ENCODE data around the gene SENP3.
"Not testable (repeated sequence)": the region's sequence is repeated elsewhere in the genome, so short reads cannot be mapped to it uniquely, and the experiment has no call there.

SENP3 gene

GRCh38 chr17:7589891-7590691, 28.4 kb downstream of the SENP3 start, which contains the start of gene SOX15:
TSS of gene SOX15 (minus strand) at chr17:7590094. CDS start at chr17:7589676, 418 bp downstream.
- Histone ChIP-seq H3K9ac (ENCODE audit: low read depth, low read length) (peak within 1 kb of the TSS; percentile 72), H3K36me3 (ENCODE audit: control insufficient read depth, insufficient read depth, low read length) (peaks cover 61% of the 10 kb centered on the region), H3K27ac (ENCODE audit: low read depth, low read length) (peak within 1 kb of the TSS; percentile 96), H3K4me3 (ENCODE audit: low read depth, low read length) (peak within 1 kb of the TSS; percentile 76), H3K9me3 (ENCODE audit: control insufficient read depth, insufficient read depth, low read length) (no peaks in the 10 kb centered on the region), H3K27me3 (ENCODE audit: control insufficient read depth, insufficient read depth, low read length) (no peaks in the 10 kb centered on the region), H3K4me1 (ENCODE audit: control insufficient read depth, insufficient read depth, low read length) (peaks cover 14% of the 10 kb centered on the region)

DNA sequence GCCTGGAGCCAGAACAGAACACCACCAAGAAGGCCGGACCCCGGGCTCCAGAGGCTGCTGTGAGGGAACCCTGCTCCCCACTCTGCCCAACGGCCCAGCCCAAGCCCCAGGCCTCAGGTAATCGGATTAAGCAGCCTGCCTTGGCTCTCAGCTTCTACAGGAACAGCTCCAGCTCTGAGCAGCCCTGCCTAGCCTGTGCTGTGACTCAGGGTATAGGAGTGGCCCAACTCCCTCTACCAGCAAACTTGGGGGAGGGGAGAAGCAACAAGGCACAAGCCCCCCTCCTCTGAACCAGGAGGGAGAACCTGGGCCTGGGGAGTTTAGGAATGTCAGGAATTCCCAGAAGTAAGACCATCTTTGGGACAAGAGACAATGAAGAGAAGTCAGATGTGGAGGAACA, 29.0 kb downstream of the SENP3 start:
- Histone ChIP-seq H3K36me3 (ENCODE audit: control insufficient read depth, insufficient read depth, low read length) (peaks cover 63% of the 10 kb centered on the region), H3K4me3 (ENCODE audit: low read depth, low read length) (0 out of 2 replicates have a peak overlapping the region, but pooled peaks have one; percentile 28), H3K9ac (ENCODE audit: low read depth, low read length) (peak overlapping the region; percentile 72), H3K4me1 (ENCODE audit: control insufficient read depth, insufficient read depth, low read length) (peaks cover 14% of the 10 kb centered on the region), H3K27me3 (ENCODE audit: control insufficient read depth, insufficient read depth, low read length) (no peaks in the 10 kb centered on the region), H3K27ac (ENCODE audit: low read depth, low read length) (peak overlapping the region; percentile 96), H3K9me3 (ENCODE audit: control insufficient read depth, insufficient read depth, low read length) (no peaks in the 10 kb centered on the region)

DNA sequence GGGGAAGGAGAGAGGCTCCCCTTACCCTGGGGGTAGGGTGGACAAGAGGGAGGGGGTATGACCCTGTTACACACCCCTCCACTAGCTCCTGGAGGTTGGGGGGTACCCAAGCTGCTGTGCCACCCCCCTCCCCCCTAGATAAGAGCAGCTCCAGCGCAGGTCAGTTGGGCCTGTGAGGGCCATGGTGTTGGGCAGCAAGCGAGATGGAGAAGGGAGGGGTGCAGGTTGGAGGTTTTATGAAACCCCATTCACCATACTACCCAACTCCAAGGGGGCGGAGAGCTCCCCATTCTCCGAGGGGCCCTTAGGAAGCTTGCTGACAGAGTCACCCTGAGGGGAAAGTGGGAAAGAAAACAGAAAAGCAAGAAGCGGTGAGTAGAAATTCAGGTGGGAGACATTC, 29.9 kb downstream of the SENP3 start:
- peaks cover 14% of the 10 kb centered on the region for H3K4me1 ChIP-seq (ENCODE audit: control insufficient read depth, insufficient read depth, low read length)
- no peaks in the 10 kb centered on the region for H3K27me3 ChIP-seq (ENCODE audit: control insufficient read depth, insufficient read depth, low read length)
- H3K9ac ChIP-seq (ENCODE audit: low read depth, low read length) = no peak overlapping the region
- H3K9me3 ChIP-seq (ENCODE audit: control insufficient read depth, insufficient read depth, low read length) = no peaks in the 10 kb centered on the region
- H3K4me3 ChIP-seq (ENCODE audit: low read depth, low read length) = no peak overlapping the region
- H3K36me3 ChIP-seq (ENCODE audit: control insufficient read depth, insufficient read depth, low read length) = peaks cover 68% of the 10 kb centered on the region
- H3K27ac ChIP-seq (ENCODE audit: low read depth, low read length) = peak overlapping the region; percentile 96

DNA sequence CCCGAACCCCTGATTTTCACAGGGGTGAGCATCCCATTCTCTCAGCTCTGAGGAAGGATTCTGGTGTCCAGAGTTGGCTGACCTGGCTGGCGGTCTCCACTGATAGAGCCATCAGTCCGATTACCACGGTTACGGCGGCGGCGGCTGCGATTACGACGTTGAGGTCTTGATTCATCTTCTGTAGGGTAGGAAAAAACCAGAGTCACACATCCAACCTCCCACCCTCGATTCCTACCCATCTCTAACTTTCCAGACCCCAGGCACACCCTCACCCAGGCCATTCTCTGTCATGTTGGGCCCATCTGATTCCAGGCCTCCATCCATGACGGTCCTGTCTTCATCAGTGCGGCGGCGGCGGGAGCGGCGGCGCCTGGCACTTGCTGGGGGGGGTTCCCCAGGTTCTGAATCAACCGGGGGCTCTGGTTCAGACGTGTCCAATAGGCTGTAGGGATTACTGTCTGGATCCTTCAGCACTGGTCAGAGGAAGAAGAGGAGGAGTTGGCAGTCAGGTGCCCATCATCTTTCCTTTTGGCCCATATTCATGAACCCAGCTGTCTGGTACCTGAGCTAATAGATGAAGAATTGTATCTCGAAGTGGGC, 30.8 kb downstream of the SENP3 start:
- no peak overlapping the region for H3K27ac ChIP-seq (ENCODE audit: low read depth, low read length)
- H3K9ac ChIP-seq (ENCODE audit: low read depth, low read length) = no peak overlapping the region
- no peaks in the 10 kb centered on the region for H3K9me3 ChIP-seq (ENCODE audit: control insufficient read depth, insufficient read depth, low read length)
- no peak overlapping the region for H3K4me3 ChIP-seq (ENCODE audit: low read depth, low read length)
- no peaks in the 10 kb centered on the region for H3K27me3 ChIP-seq (ENCODE audit: control insufficient read depth, insufficient read depth, low read length)
- H3K4me1 ChIP-seq (ENCODE audit: control insufficient read depth, insufficient read depth, low read length) = peaks cover 14% of the 10 kb centered on the region
- H3K36me3 ChIP-seq (ENCODE audit: control insufficient read depth, insufficient read depth, low read length) = peaks cover 69% of the 10 kb centered on the region

DNA sequence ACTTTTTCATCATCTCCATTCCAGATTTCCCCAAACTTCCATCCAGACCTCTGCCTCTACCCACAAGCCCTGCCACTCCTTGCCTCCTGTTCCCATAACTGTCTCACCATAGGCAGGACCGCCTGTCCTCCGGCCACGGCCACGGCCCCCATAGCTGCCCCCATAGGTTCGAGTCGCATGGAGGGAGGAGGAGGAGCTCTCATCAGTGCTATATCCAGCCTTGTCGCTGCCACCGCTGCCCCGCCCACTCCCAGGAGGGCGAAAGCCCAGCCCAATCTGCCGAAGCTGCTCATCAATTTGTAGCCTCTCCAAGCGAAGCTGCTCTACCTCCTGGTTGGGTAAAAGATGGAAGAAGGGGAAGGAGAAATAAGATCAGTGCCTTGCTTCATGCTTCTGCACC, 31.6 kb downstream of the SENP3 start:
- no peak overlapping the region for H3K9ac ChIP-seq (ENCODE audit: low read depth, low read length)
- no peaks in the 10 kb centered on the region for H3K27me3 ChIP-seq (ENCODE audit: control insufficient read depth, insufficient read depth, low read length)
- no peak overlapping the region for H3K4me3 ChIP-seq (ENCODE audit: low read depth, low read length)
- peaks cover 64% of the 10 kb centered on the region for H3K36me3 ChIP-seq (ENCODE audit: control insufficient read depth, insufficient read depth, low read length)
- H3K9me3 ChIP-seq (ENCODE audit: control insufficient read depth, insufficient read depth, low read length) = no peaks in the 10 kb centered on the region
- peaks cover 14% of the 10 kb centered on the region for H3K4me1 ChIP-seq (ENCODE audit: control insufficient read depth, insufficient read depth, low read length)
- no peak overlapping the region for H3K27ac ChIP-seq (ENCODE audit: low read depth, low read length)

GRCh38 chr17:7597561-7597960, 35.8 kb downstream of the SENP3 start:
- not testable (repeated sequence) for H3K27me3 ChIP-seq (ENCODE audit: control insufficient read depth, insufficient read depth, low read length); H3K27ac ChIP-seq (ENCODE audit: low read depth, low read length); H3K4me3 ChIP-seq (ENCODE audit: low read depth, low read length); H3K9me3 ChIP-seq (ENCODE audit: control insufficient read depth, insufficient read depth, low read length); H3K4me1 ChIP-seq (ENCODE audit: control insufficient read depth, insufficient read depth, low read length); H3K9ac ChIP-seq (ENCODE audit: low read depth, low read length)
- peaks cover 85% of the 10 kb centered on the region for H3K36me3 ChIP-seq (ENCODE audit: control insufficient read depth, insufficient read depth, low read length)

DNA sequence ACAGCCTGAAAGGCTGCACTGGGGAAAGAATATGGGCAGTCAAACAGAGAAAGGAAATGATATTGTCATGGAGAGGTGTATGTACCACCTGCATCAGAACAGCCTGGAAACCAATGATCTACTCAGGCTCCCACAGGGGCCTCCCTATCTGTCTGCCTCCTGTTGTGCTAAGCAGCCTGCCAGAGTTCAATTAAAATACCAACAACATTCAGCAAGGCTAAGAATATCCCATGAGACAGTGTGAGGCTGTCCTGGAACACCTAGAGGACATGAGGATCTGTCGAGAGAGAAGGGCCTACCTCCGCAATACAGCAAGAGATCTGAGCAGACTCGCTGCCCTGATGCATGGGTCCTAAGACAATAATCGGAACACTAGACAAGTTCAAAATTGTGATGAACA, 44.6 kb downstream of the SENP3 start:
- peaks cover 56% of the 10 kb centered on the region for H3K36me3 ChIP-seq (ENCODE audit: control insufficient read depth, insufficient read depth, low read length)
- H3K9me3 ChIP-seq (ENCODE audit: control insufficient read depth, insufficient read depth, low read length) = no peaks in the 10 kb centered on the region
- H3K4me3 ChIP-seq (ENCODE audit: low read depth, low read length) = no peak overlapping the region
- no peak overlapping the region for H3K9ac ChIP-seq (ENCODE audit: low read depth, low read length)
- H3K27ac ChIP-seq (ENCODE audit: low read depth, low read length) = no peak overlapping the region
- no peaks in the 10 kb centered on the region for H3K4me1 ChIP-seq (ENCODE audit: control insufficient read depth, insufficient read depth, low read length)
- no peaks in the 10 kb centered on the region for H3K27me3 ChIP-seq (ENCODE audit: control insufficient read depth, insufficient read depth, low read length)

DNA sequence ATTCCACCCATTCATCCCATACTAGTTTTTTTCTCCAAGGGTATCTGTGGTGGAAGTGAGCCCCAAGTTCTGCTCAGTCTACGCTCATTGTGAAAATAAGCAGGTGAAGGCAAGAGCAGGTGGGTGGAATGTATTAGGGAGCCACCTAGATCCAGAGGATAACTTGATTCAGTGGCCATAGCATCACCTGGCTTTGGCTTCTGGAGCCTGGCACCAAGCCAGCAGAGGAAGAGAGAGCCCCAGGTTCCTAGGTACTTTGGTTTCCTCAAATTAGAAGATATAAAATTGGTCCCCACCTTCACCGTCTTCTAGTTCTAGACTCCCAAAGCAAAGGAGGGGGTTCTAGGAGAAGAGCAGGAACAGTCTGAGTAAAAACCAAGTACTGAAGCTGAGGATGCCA, 48.9 kb downstream of the SENP3 start:
- Histone ChIP-seq H3K27ac (ENCODE audit: low read depth, low read length) (no peak overlapping the region), H3K9ac (ENCODE audit: low read depth, low read length) (no peak overlapping the region), H3K4me3 (ENCODE audit: low read depth, low read length) (no peak overlapping the region), H3K4me1 (ENCODE audit: control insufficient read depth, insufficient read depth, low read length) (peaks cover 18% of the 10 kb centered on the region), H3K27me3 (ENCODE audit: control insufficient read depth, insufficient read depth, low read length) (no peaks in the 10 kb centered on the region), H3K36me3 (ENCODE audit: control insufficient read depth, insufficient read depth, low read length) (peaks cover 34% of the 10 kb centered on the region), H3K9me3 (ENCODE audit: control insufficient read depth, insufficient read depth, low read length) (no peaks in the 10 kb centered on the region)

DNA sequence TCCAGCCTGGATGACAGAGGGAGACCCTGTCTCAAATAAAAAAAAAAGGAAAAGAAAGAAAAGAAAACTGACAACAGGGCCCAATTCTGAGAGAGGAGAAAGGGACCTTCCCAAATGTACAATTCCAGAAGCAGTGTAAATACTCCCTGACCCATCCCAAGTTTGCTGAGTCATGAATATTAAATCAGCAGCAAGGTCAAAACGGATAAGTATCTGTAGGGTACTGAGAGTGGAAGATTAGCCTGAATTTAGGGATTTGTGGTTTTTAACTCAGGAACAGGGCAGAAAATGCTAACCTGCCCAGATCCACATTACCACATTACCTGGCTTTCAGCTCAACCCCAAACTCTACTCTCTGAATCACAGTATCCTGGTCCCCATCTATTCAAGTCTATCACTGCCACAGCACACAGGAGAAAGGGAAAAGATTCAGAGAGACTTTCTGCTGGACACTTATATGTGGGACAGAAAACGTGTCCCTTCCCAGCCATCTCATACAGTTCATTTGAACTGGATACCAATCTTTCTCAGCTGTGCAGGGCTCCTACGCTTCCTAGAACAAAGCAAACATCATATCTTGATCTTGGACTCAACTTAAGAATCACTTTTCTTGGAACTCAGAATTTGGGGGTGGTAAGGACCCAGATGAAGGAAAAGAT, 50.0 kb downstream of the SENP3 start:
- Histone ChIP-seq H3K27ac (ENCODE audit: low read depth, low read length) (no peak overlapping the region), H3K4me3 (ENCODE audit: low read depth, low read length) (no peak overlapping the region), H3K4me1 (ENCODE audit: control insufficient read depth, insufficient read depth, low read length) (peaks cover 18% of the 10 kb centered on the region)

GRCh38 chr17:7612294-7612640, 50.5 kb downstream of the SENP3 start:
- peaks cover 18% of the 10 kb centered on the region for H3K4me1 ChIP-seq (ENCODE audit: control insufficient read depth, insufficient read depth, low read length)
- H3K27ac ChIP-seq (ENCODE audit: low read depth, low read length) = no peak overlapping the region
- H3K4me3 ChIP-seq (ENCODE audit: low read depth, low read length) = no peak overlapping the region
- peaks cover 22% of the 10 kb centered on the region for H3K36me3 ChIP-seq (ENCODE audit: control insufficient read depth, insufficient read depth, low read length)
- no peaks in the 10 kb centered on the region for H3K9me3 ChIP-seq (ENCODE audit: control insufficient read depth, insufficient read depth, low read length)
- H3K9ac ChIP-seq (ENCODE audit: low read depth, low read length) = no peak overlapping the region
- no peaks in the 10 kb centered on the region for H3K27me3 ChIP-seq (ENCODE audit: control insufficient read depth, insufficient read depth, low read length)

More for the DNA sequence above, 50.0 kb downstream of the SENP3 start:
- H3K36me3 ChIP-seq (ENCODE audit: control insufficient read depth, insufficient read depth, low read length) = peaks cover 22% of the 10 kb centered on the region
- no peaks in the 10 kb centered on the region for H3K27me3 ChIP-seq (ENCODE audit: control insufficient read depth, insufficient read depth, low read length)
- no peaks in the 10 kb centered on the region for H3K9me3 ChIP-seq (ENCODE audit: control insufficient read depth, insufficient read depth, low read length)
- no peak overlapping the region for H3K9ac ChIP-seq (ENCODE audit: low read depth, low read length)
